Measurements from ENCODE around the gene HTATIP2.
"Not testable (repeated sequence)": the region's sequence is repeated elsewhere in the genome, so short reads cannot be mapped to it uniquely, and the experiment has no call there.

DNA sequence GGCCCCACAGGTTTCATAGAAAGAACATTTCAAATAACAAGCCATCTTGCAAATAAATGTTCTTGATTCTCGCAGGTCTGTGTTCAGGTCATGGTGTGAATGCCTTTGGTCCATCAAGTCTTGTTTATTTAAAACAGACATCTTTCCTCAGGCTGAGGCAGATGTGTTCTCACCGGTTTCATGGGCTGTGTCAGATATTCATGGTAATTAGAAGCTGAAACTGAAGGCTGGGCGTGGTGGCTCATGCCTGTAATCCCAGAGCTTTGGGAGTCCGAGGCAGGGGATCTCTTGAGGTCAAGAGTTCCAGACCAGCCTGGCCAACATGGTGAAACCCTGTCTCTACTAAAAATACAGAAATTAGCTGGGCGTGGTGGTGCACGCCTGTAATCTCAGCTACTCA, 2.0 kb downstream of the HTATIP2 start:
- TF ChIP-seq POLR2AphosphoS5 (IDR thresholded peaks at IDR 0.05), result not testable (repeated sequence)
- TF ChIP-seq, protein P1, sequence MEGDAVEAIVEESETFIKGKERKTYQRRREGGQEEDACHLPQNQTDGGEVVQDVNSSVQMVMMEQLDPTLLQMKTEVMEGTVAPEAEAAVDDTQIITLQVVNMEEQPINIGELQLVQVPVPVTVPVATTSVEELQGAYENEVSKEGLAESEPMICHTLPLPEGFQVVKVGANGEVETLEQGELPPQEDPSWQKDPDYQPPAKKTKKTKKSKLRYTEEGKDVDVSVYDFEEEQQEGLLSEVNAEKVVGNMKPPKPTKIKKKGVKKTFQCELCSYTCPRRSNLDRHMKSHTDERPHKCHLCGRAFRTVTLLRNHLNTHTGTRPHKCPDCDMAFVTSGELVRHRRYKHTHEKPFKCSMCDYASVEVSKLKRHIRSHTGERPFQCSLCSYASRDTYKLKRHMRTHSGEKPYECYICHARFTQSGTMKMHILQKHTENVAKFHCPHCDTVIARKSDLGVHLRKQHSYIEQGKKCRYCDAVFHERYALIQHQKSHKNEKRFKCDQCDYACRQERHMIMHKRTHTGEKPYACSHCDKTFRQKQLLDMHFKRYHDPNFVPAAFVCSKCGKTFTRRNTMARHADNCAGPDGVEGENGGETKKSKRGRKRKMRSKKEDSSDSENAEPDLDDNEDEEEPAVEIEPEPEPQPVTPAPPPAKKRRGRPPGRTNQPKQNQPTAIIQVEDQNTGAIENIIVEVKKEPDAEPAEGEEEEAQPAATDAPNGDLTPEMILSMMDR (IDR thresholded peaks at IDR 0.05), result not testable (repeated sequence)
